ENCODE results near the gene GPT2.
"Not testable (repeated sequence)": the region's sequence is repeated elsewhere in the genome, so short reads cannot be mapped to it uniquely, and the experiment has no call there.

Gene GPT2

GRCh38 chr16:46926470-46927225 lies 42.5 kb downstream of the GPT2 start:
- DNase-seq: no peak

GRCh38 chr16:46927273-46927672 lies 43.1 kb downstream of the GPT2 start:
- no peak for DNase-seq

GRCh38 chr16:46928811-46929210 lies 44.6 kb downstream of the GPT2 start:
- DNase-seq: no peak

GRCh38 chr16:46929378-46930332 lies 45.5 kb downstream of the GPT2 start:
- peak; percentile 75 to 77 for DNase-seq

- no peak for DNase-seq
Measured at GRCh38 chr16:46930861-46931260, 46.7 kb downstream of the GPT2 start.

- no peak for DNase-seq
Measured at GRCh38 chr16:46932802-46933201, 48.6 kb downstream of the GPT2 start.

GRCh38 chr16:46937536-46937935 lies 53.4 kb downstream of the GPT2 start:
- no peak for DNase-seq

GRCh38 chr16:46944713-46945112 lies 60.6 kb downstream of the GPT2 start:
- not testable (repeated sequence) for DNase-seq

- DNase-seq: peak; percentile 16 to 30
Measured at GRCh38 chr16:46947900-46948547, 63.9 kb downstream of the GPT2 start.

- DNase-seq: no peak
Measured at GRCh38 chr16:46948548-46949166, 64.5 kb downstream of the GPT2 start.

- DNase-seq: peak; percentile 46 to 49
Measured at GRCh38 chr16:46949241-46949892, 65.2 kb downstream of the GPT2 start.

GRCh38 chr16:46950009-46950408 lies 65.8 kb downstream of the GPT2 start:
- no peak for DNase-seq

- DNase-seq: no peak
Measured at GRCh38 chr16:46954562-46954961, 70.4 kb downstream of the GPT2 start.

- peak; percentile 17 to 32 for DNase-seq
Measured at GRCh38 chr16:46961373-46962353, 77.5 kb downstream of the GPT2 start.

- no peak for DNase-seq
Measured at GRCh38 chr16:46962629-46963028, 78.5 kb downstream of the GPT2 start.

GRCh38 chr16:46968063-46968435 lies 83.9 kb downstream of the GPT2 start:
- no peak for DNase-seq

GRCh38 chr16:46970089-46970488 lies 85.9 kb downstream of the GPT2 start:
- DNase-seq: no peak

- DNase-seq: no peak
Measured at GRCh38 chr16:46971271-46971670, 87.1 kb downstream of the GPT2 start.

GRCh38 chr16:46972429-46973206 lies 88.5 kb downstream of the GPT2 start:
- peak; percentile 59 to 62 for DNase-seq

Data from stimulated activated CD4-positive, alpha-beta T cell treated with anti-CD3 and anti-CD28 coated beads, Interleukin-2, amount 100 ng/mL, for 24 hours (primary cell).